HepG2 (cell line): ENCODE results near the gene RRAS. TPM values are rescaled to one million over a fixed set of nuclear protein-coding genes. Genes with fewer than 3 reads are reported as not detected.

ENCODE experiments used
- AKNA ChIP-seq: sonication (generic); formaldehyde crosslinking; IDR thresholded peaks from 2 replicates; pipeline ENCODE4 v1.4.0; 2020; ENCODE audit warnings: missing genetic modification reagents, borderline replicate concordance
- ARNTL ChIP-seq: sonication (generic); formaldehyde crosslinking; IDR thresholded peaks from 2 replicates; pipeline ENCODE4 v1.4.0; 2020; ENCODE audit warnings: mild to moderate bottlenecking, missing genetic modification reagents
- HDAC2 ChIP-seq: sonication (generic); formaldehyde crosslinking; IDR thresholded peaks from 2 replicates; pipeline ENCODE4 v1.4.0; 2020; ENCODE audit warnings: missing genetic modification reagents
- HDAC6 ChIP-seq: fragments of 200-600 bp; sonication (generic); IDR thresholded peaks from 2 replicates; pipeline ENCODE4 v1.7.0; 2017; ENCODE audit warnings: mild to moderate bottlenecking, antibody characterized with exemption, low read length, low read depth
- HES4 ChIP-seq: sonication (generic); formaldehyde crosslinking; IDR thresholded peaks from 2 replicates; pipeline ENCODE4 v1.9.0; 2021; ENCODE audit warnings: mild to moderate bottlenecking, missing genetic modification reagents, borderline replicate concordance
- HMG20B ChIP-seq: conservative IDR thresholded peaks from 2 replicates; pipeline ENCODE4 v1.6.1; 2016; ENCODE audit warnings: missing genetic modification reagents, missing compliant biosample characterization
- HNRNPL ChIP-seq: fragments of 200-400 bp; formaldehyde crosslinking; IDR thresholded peaks from 2 replicates; pipeline ENCODE4 v1.6.1; 2017; ENCODE audit warnings: mild to moderate bottlenecking, low read depth, low read length
- HNRNPUL1 ChIP-seq: fragments of 200-400 bp; formaldehyde crosslinking; IDR thresholded peaks from 2 replicates; pipeline ENCODE4 v1.6.1; 2017; ENCODE audit warnings: low read depth, mild to moderate bottlenecking, low read length, moderate library complexity
- JUND ChIP-seq: sonication (generic); formaldehyde crosslinking; IDR thresholded peaks from 2 replicates; pipeline ENCODE4 v1.8.0; 2022; ENCODE audit warnings: mild to moderate bottlenecking, missing genetic modification reagents
- KDM2A ChIP-seq: sonication (generic); formaldehyde crosslinking; IDR thresholded peaks from 2 replicates; pipeline ENCODE4 v1.4.0; 2020; ENCODE audit warnings: low read depth, missing genetic modification reagents, borderline replicate concordance
- NCOR1 ChIP-seq: fragments of 200-600 bp; sonication (generic); IDR thresholded peaks from 2 replicates; pipeline ENCODE4 v1.7.0; 2017; ENCODE audit warnings: antibody characterized with exemption, low read length, borderline replicate concordance
- RARG ChIP-seq: sonication (generic); formaldehyde crosslinking; IDR thresholded peaks from 2 replicates; pipeline ENCODE4 v1.4.0; 2020; ENCODE audit warnings: low read depth, mild to moderate bottlenecking, missing genetic modification reagents
- RELA ChIP-seq: sonication (generic); formaldehyde crosslinking; IDR thresholded peaks from 2 replicates; pipeline ENCODE4 v1.4.0; 2020; ENCODE audit warnings: missing genetic modification reagents
- RNF219 ChIP-seq: sonication (generic); formaldehyde crosslinking; IDR thresholded peaks from 2 replicates; pipeline ENCODE4 v1.5.0; 2020; ENCODE audit warnings: mild to moderate bottlenecking, missing genetic modification reagents
- SNAPC2 ChIP-seq: sonication (generic); formaldehyde crosslinking; IDR thresholded peaks from 2 replicates; pipeline ENCODE4 v1.8.1; 2022; ENCODE audit warnings: mild to moderate bottlenecking, missing genetic modification reagents
- ZEB1 ChIP-seq: IDR thresholded peaks from 2 replicates; pipeline ENCODE4 v1.6.1; 2012; ENCODE audit warnings: mild to moderate bottlenecking, low read depth, inconsistent platforms; ENCODE audit not compliant: insufficient replicate concordance
- ZNF264 ChIP-seq: sonication (generic); formaldehyde crosslinking; IDR thresholded peaks from 2 replicates; pipeline ENCODE4 v1.4.0; 2020; ENCODE audit warnings: missing genetic modification reagents
- ZNF44 ChIP-seq: sonication (generic); formaldehyde crosslinking; IDR thresholded peaks from 2 replicates; pipeline ENCODE4 v1.5.1; 2020; ENCODE audit warnings: mild to moderate bottlenecking, missing genetic modification reagents
- ZNF468 ChIP-seq: sonication (generic); formaldehyde crosslinking; IDR thresholded peaks from 2 replicates; pipeline ENCODE4 v1.8.0; 2022; ENCODE audit warnings: mild to moderate bottlenecking, moderate library complexity, missing genetic modification reagents
- ZNF501 ChIP-seq: sonication (generic); formaldehyde crosslinking; IDR thresholded peaks from 2 replicates; pipeline ENCODE4 v1.5.1; 2020; ENCODE audit warnings: mild to moderate bottlenecking, moderate library complexity, missing genetic modification reagents
- ZNF552 ChIP-seq: sonication (generic); formaldehyde crosslinking; IDR thresholded peaks from 2 replicates; pipeline ENCODE4 v1.9.0; 2022; ENCODE audit warnings: missing genetic modification reagents, mild to moderate bottlenecking, borderline replicate concordance
- ZNF589 ChIP-seq: sonication (generic); formaldehyde crosslinking; conservative IDR thresholded peaks from 2 replicates; pipeline ENCODE4 v1.8.0; 2022; ENCODE audit warnings: mild to moderate bottlenecking, moderate library complexity, missing genetic modification reagents
- ZNF598 ChIP-seq: sonication (generic); formaldehyde crosslinking; IDR thresholded peaks from 2 replicates; pipeline ENCODE4 v1.5.1; 2020; ENCODE audit warnings: mild to moderate bottlenecking, missing genetic modification reagents, borderline replicate concordance
- ZNF615 ChIP-seq: sonication (generic); formaldehyde crosslinking; IDR thresholded peaks from 2 replicates; pipeline ENCODE4 v1.5.0; 2020; ENCODE audit warnings: mild to moderate bottlenecking, missing genetic modification reagents, borderline replicate concordance
- polyA plus RNA-seq, 8 experiments: library from polyadenylated mRNA; depleted of rRNA in 3 of 8; stranded (reverse) in 7 of 8; unstranded in 1 of 8; fragments of >200 nt; fragmentation: Illumina TruSeq in 4 of 8; extraction: Trizol in 4 of 8; gene quantifications; 2 replicates each; pipeline versions ENCODE4 v1.2.1 to v1.2.3, GENCODE V29; 2011 to 2016; ENCODE audit warnings: low read depth in 4 of 8, missing spikeins in 1 of 8, mixed read lengths in 1 of 8; ENCODE audit not compliant: insufficient read depth in 1 of 8
- total RNA-seq, 5 experiments: library from RNA; depleted of rRNA; stranded (reverse); fragments of >200 nt; fragmentation: Illumina TruSeq; extraction: Trizol; gene quantifications; 2 replicates each; pipeline ENCODE4 v1.2.3, GENCODE V29; 2016; ENCODE audit warnings: low read depth in 1 of 5

RRAS gene
- total and polyA plus RNA-seq, 2 of the 13 experiments (the other 11 are each of a cell fraction or from before 2014, with no cell fraction given): 1.5 to 12.0 TPM

GRCh38 chr19:49591731-49592485 is 48.0 kb downstream of the RRAS start (continued):
- TF ChIP-seq KDM2A (CRISPR knock-in tag) (peak; percentile 21; the same call in 1 of the 2 replicates), SNAPC2 (CRISPR knock-in tag) (no peak), ZNF589 (no peak), JUND (CRISPR knock-in tag) (no peak), HNRNPUL1 (no peak), ZNF468 (no peak), ZNF552 (CRISPR knock-in tag) (no peak), ZNF501 (CRISPR knock-in tag) (peak; percentile 60; the same call in 1 of the 2 replicates), RARG (CRISPR knock-in tag) (no peak), RNF219 (no peak), HNRNPL (0 out of 2 replicates have a peak, but pooled peaks have one; percentile 32), ARNTL (CRISPR knock-in tag) (no peak), ZEB1 (no peak), HDAC6 (no peak), ZNF598 (CRISPR knock-in tag) (no peak), HES4 (CRISPR knock-in tag) (peak; percentile 21; the same call in 1 of the 2 replicates), HDAC2 (CRISPR knock-in tag) (no peak), NCOR1 (no peak), ZNF615 (no peak), ZNF44 (CRISPR knock-in tag) (no peak), RELA (no peak), HMG20B (CRISPR knock-in tag) (no peak), AKNA (CRISPR knock-in tag) (no peak), ZNF264 (CRISPR knock-in tag) (no peak)
